Umbilical cord (tissue), 2 donors: ENCODE data around the gene TLR7. TPM values are rescaled to one million over a fixed set of nuclear protein-coding genes. Genes with fewer than 3 reads are reported as not detected.
A peak's percentile ranks its signal among the peaks of the same experiment; 100 is the strongest.

ENCODE experiments used
- DNase-seq: peaks from one replicate; pipeline ENCODE4 v3.0.0-alpha.2; 2015; ENCODE audit warnings: low spot score
- total RNA-seq: library from RNA; depleted of rRNA; stranded (reverse); fragments of >200 nt; gene quantifications from one replicate; pipeline ENCODE4 v1.2.3, GENCODE V29; 2014; ENCODE audit warnings: low replicate concordance; ENCODE audit not compliant: insufficient read depth

The TLR7 gene
- total RNA-seq, 1 donor from 2014 or later = 1.4 TPM

- no peak for DNase-seq
These were observed 24.3 kb downstream of the TLR7 start for GRCh38 chrX:12891171-12891570.

- DNase-seq = no peak
These were observed 25.1 kb downstream of the TLR7 start for GRCh38 chrX:12891915-12892506.

GRCh38 chrX:12892716-12893115 is 25.8 kb downstream of the TLR7 start:
- DNase-seq = no peak

- DNase-seq = peak; percentile 49
These were observed 27.5 kb downstream of the TLR7 start for GRCh38 chrX:12894074-12895030.

GRCh38 chrX:12895866-12896265 is 29.0 kb downstream of the TLR7 start:
- DNase-seq = no peak

DNA sequence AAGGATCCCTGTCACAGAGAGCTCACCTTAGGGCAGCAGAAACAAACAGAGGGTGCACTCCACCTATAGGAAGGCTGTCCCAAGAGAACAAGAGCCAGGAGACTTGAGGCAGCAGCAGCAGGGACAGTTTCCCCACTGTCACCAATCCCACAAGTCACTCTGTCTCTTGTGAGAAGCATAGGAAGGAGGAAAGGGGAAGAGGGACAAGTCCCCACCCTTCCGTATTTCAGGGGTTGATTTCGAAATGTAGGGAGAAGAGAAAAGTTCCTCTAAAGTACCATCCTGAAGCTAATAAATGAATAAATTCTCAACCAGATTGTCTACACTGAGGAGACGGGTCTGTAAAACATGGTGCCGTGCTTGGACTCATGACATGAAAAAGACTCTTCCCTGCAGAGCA is 30.1 kb downstream of the TLR7 start:
- no peak for DNase-seq

DNA sequence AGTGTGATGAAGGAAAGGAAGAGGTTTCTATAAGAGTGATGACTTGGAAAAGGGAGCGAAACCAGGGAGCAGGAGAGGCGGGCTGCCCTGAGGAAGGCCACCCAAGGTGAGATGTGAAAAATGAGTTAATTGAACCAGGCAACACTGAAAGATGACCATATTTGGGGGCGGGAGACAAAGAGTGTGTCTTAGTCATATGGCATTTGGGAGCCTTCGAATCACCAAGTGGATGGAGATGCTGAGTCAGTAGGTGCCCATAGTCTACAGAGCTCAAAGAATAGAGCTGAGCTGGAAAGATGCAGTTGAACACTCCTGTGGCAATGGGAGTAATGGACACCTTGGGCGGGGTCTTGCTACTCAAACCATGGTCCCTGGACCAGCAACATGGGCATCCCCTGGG is 31.2 kb downstream of the TLR7 start:
- DNase-seq = no peak

DNA sequence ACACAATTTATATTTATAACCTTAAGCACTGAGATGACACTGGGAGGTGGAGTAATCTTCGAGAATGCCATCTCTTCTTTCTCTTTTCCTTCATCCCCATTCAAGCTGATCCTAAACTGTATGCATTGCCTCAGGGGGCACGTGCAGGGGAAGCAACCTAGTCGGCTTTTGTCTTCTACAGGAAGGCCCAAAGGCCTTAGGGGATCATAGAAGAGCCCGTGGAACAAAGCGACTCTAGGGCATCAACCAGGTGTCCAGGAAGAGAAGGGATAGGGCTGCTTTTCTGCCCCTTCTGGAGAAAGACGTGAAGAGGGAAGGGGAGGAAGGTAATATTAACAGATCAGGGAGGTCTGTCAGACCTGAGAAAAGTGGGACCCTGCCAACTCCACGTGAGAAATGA is 32.6 kb downstream of the TLR7 start:
- DNase-seq = no peak

DNA sequence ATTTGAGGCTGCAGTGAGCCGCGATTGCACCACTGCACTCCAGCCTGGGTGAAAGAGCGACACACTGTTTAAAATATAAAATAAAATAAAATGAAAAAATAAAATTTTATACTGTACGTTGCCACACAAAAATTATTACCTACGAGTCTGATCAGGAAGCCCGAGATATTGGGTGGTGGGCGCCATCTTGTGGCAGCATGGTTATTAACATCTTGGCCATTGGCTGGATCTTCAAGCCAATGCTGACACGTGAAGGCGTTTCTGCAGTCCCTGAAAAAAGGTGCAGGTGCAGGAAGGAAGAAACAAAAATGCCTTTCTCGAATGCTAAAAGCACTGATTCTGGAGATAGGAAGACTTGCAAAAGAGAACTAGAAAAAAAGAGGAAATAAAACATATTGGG is 34.6 kb downstream of the TLR7 start:
- DNase-seq = peak; percentile 36

GRCh38 chrX:12903646-12904045 is 36.8 kb downstream of the TLR7 start:
- DNase-seq = peak; percentile 70

GRCh38 chrX:12906046-12906761 is 39.3 kb downstream of the TLR7 start, which contains the start of gene TLR8:
TSS of gene TLR8 (plus strand) at chrX:12906620. CDS start at chrX:12906707, 87 bp downstream.
- no peak for DNase-seq

- DNase-seq = no peak
These were observed 43.7 kb downstream of the TLR7 start for GRCh38 chrX:12910423-12911121.

- DNase-seq = no peak
These were observed 44.2 kb downstream of the TLR7 start for GRCh38 chrX:12911122-12911470.

DNA sequence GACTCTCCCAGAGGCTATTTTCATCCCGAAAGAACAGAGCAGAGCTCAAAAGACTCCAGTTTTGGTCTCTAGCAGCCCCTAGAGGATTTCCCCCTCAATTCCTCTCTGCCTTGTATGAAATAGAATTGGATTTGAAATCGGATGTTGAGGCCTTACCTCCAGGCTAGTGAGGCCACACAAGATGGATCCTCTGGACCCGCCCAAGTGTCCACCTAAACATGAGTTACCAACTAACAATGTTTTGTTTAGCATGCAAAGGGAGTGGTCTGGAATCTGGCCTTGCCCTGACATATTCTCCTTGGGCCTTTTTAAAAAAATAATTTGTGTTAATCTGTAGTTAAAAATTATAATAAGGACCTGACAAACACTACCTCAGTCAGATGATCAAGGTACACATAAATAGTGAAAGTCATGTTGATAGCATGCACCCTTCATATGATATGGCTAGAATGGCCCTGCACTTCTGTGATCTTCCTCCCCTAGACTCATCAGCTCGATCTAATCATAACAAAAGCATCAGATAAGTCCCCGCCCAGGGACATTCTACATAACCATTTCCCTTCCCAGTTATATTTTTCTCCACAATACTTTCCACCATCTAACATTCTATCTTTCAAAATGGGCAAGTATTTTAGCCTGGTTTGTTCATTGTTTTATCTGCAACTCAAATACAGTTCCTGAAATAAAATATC is 46.1 kb downstream of the TLR7 start:
- DNase-seq = no peak

DNA sequence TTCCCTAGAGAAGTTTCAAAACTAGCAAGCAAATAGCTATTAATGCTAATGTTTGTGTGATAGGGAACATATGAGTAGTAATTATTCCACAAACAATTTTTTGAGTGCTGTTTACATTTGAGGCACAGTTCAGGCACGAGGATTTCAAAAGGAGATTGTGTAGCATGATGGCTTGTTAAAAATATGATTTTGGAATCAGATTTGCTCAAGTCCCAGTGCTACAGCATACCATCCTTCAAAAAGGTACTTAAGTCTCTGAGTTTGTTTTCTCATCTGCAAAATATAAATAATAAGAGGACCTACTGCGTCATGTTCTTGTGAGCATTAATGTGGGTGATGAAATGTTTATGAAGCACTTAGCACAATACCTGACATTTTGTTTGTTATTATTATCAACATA is 50.9 kb downstream of the TLR7 start:
- DNase-seq = no peak

DNA sequence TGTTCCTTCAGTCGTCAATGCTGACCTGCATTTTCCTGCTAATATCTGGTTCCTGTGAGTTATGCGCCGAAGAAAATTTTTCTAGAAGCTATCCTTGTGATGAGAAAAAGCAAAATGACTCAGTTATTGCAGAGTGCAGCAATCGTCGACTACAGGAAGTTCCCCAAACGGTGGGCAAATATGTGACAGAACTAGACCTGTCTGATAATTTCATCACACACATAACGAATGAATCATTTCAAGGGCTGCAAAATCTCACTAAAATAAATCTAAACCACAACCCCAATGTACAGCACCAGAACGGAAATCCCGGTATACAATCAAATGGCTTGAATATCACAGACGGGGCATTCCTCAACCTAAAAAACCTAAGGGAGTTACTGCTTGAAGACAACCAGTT is 52.2 kb downstream of the TLR7 start:
- DNase-seq = no peak

DNA sequence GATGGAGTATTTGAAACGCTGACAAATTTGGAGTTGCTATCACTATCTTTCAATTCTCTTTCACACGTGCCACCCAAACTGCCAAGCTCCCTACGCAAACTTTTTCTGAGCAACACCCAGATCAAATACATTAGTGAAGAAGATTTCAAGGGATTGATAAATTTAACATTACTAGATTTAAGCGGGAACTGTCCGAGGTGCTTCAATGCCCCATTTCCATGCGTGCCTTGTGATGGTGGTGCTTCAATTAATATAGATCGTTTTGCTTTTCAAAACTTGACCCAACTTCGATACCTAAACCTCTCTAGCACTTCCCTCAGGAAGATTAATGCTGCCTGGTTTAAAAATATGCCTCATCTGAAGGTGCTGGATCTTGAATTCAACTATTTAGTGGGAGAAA is 52.7 kb downstream of the TLR7 start:
- DNase-seq = no peak

- no peak for DNase-seq
These were observed 54.1 kb downstream of the TLR7 start for GRCh38 chrX:12920990-12921389.

DNA sequence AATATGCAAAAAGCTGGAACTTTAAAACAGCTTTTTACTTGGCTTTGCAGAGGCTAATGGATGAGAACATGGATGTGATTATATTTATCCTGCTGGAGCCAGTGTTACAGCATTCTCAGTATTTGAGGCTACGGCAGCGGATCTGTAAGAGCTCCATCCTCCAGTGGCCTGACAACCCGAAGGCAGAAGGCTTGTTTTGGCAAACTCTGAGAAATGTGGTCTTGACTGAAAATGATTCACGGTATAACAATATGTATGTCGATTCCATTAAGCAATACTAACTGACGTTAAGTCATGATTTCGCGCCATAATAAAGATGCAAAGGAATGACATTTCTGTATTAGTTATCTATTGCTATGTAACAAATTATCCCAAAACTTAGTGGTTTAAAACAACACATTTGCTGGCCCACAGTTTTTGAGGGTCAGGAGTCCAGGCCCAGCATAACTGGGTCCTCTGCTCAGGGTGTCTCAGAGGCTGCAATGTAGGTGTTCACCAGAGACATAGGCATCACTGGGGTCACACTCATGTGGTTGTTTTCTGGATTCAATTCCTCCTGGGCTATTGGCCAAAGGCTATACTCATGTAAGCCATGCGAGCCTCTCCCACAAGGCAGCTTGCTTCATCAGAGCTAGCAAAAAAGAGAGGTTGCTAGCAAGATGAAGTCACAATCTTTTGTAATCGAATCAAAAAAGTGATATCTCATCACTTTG is 55.2 kb downstream of the TLR7 start:
- no peak for DNase-seq

DNA sequence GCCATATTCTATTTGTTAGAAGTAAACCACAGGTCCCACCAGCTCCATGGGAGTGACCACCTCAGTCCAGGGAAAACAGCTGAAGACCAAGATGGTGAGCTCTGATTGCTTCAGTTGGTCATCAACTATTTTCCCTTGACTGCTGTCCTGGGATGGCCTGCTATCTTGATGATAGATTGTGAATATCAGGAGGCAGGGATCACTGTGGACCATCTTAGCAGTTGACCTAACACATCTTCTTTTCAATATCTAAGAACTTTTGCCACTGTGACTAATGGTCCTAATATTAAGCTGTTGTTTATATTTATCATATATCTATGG is 55.7 kb downstream of the TLR7 start:
- DNase-seq = no peak

GRCh38 chrX:12929701-12930100 is 62.8 kb downstream of the TLR7 start:
- DNase-seq = no peak
